GM21528 (cell line): ENCODE data around the gene HESX1.

Source experiments
- ATAC-seq: cut with Tn5 transposase; IDR thresholded peaks from one replicate; pipeline ENCODE4 v1.9.1; 2021; ENCODE audit warnings: mild to moderate bottlenecking, moderate library complexity; ENCODE audit not compliant: unreplicated experiment, low FRiP score

Gene HESX1

GRCh38 chr3:57199895-57200297 is at the start of gene HESX1:
HESX1 (minus strand) TSS chr3:57199978; CDS start chr3:57199918, 60 bp downstream.
- ATAC-seq, result no peak

GRCh38 chr3:57244946-57245345 is 45.2 kb upstream of the HESX1 start:
- no peak for ATAC-seq

- ATAC-seq, result no peak
Observed at GRCh38 chr3:57234613-57235575, 35.1 kb upstream of the HESX1 start.

GRCh38 chr3:57233799-57234198 is 34.0 kb upstream of the HESX1 start:
- no peak for ATAC-seq

GRCh38 chr3:57230006-57230405 is 30.2 kb upstream of the HESX1 start:
- ATAC-seq, result no peak

- peak; percentile 51 for ATAC-seq
Observed at GRCh38 chr3:57227930-57228751, 28.4 kb upstream of the HESX1 start.

- peak; percentile 86 for ATAC-seq
Observed at GRCh38 chr3:57227204-57227929, 27.6 kb upstream of the HESX1 start, which contains the start of gene APPL1. APPL1 (plus strand) TSS chr3:57227729; CDS start chr3:57227884, 155 bp downstream.

- no peak for ATAC-seq
Observed at GRCh38 chr3:57226176-57226575, 26.4 kb upstream of the HESX1 start.

- ATAC-seq, result no peak
Observed at GRCh38 chr3:57224856-57225255, 25.1 kb upstream of the HESX1 start.

- no peak for ATAC-seq
Observed at GRCh38 chr3:57221883-57222282, 22.1 kb upstream of the HESX1 start.

- ATAC-seq, result no peak
Observed at GRCh38 chr3:57206423-57206822, 6.6 kb upstream of the HESX1 start.

- ATAC-seq, result no peak
Observed at GRCh38 chr3:57194641-57195040, 5.1 kb downstream of the HESX1 start.

- ATAC-seq, result no peak
Observed at GRCh38 chr3:57192028-57192427, 7.8 kb downstream of the HESX1 start.

GRCh38 chr3:57184526-57184925 is 15.3 kb downstream of the HESX1 start:
- ATAC-seq, result no peak

- ATAC-seq, result no peak
Observed at GRCh38 chr3:57179580-57180410, 20.0 kb downstream of the HESX1 start.

GRCh38 chr3:57176045-57176444 is 23.7 kb downstream of the HESX1 start:
- no peak for ATAC-seq

- no peak for ATAC-seq
Observed at GRCh38 chr3:57173687-57174086, 26.1 kb downstream of the HESX1 start.

- no peak for ATAC-seq
Observed at GRCh38 chr3:57170946-57171345, 28.8 kb downstream of the HESX1 start.

GRCh38 chr3:57169872-57170623 is 29.7 kb downstream of the HESX1 start:
- ATAC-seq, result peak; percentile 75
